GM18502 (cell line): Measurements from ENCODE around the gene CTCFL.

ENCODE experiments used
- ATAC-seq: cut with Tn5 transposase; IDR thresholded peaks from one replicate; pipeline ENCODE4 v1.9.1; 2021; ENCODE audit warnings: mild to moderate bottlenecking; ENCODE audit not compliant: unreplicated experiment, poor library complexity

Gene CTCFL

GRCh38 chr20:57470666-57471495, 54.1 kb downstream of the CTCFL start:
- ATAC-seq: no peak

GRCh38 chr20:57470212-57470522, 54.8 kb downstream of the CTCFL start:
- no peak for ATAC-seq

- ATAC-seq: no peak
Measured at GRCh38 chr20:57469418-57470211, 55.3 kb downstream of the CTCFL start.

DNA sequence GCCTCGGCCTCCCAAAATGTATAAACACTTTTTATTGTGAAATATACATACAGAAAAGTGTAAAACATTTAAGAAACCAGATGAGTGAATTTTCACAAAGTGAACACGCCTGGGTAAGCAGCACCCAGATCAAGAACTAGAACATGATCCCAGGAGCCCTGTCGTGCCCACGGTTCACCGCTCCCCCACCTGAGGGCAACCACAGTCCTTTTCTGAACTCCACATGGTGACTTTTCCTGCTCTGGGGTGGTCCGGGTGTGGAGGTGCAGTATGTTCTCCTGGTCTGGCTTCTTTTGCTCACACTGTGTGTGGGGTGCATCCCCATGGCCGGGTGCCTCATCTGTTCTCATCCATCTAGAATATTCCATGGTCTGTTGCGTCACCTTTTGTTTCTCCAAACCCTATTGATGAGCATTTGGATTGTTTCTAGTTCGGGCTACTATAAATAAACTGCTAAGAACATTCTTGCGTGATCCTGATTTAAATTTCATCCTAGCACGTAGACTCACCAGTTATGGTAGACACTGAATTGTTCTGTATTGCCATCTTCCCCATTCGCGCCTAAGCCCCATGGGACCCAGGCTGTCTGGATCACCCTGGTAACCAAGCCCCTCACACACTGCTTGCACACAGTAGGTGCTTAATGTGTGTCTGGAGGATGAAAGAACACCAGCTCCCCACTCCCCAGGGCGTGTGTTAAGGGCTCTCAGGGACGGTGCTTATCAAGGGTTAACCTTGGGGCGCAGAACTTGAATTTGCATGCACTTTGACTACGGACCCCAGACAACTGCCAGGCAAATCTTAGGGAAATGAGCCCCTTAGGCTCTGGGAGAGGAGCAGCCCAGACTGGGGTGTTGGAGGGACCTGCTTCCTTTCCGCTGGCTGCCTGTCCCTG, 56.2 kb downstream of the CTCFL start:
- no peak for ATAC-seq

DNA sequence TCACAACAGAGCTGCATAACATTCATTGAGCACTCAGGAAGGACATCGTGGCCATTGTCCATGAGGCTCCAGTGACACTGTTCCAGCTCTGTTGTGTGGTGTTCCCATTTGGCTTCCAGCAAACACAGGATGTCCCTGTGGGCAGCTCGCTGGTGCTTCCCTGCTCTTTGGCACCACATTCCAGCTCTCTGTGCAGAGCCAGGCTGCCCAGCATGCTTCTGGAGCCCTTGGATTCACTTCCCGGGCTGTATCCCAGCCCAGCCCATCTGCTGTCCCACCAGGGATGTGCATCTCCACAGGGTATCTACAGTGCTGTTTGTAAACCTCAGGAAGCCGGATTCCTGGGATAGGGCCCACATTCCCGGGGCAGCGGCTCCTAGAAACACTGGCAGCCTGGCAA, 57.2 kb downstream of the CTCFL start:
- no peak for ATAC-seq

DNA sequence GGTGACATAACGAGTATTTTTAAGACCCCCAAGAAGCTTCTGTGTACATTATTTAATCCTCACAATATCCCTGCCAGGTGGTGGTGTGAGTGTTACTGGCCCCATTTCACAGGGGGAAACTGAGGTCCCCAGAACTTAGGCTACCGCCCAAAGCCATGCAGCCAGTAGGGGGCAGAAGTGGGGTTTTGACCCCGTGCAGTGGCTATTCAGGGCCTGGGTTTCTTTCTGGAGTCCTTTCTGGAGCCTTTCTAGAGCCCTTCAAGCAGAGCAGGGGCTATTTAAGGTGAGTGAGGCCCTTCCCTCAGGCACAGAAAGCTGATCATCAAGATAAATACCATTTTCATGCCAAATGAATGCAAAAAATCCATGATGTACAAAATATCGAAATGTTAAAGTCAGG, 59.0 kb downstream of the CTCFL start:
- ATAC-seq: no peak

DNA sequence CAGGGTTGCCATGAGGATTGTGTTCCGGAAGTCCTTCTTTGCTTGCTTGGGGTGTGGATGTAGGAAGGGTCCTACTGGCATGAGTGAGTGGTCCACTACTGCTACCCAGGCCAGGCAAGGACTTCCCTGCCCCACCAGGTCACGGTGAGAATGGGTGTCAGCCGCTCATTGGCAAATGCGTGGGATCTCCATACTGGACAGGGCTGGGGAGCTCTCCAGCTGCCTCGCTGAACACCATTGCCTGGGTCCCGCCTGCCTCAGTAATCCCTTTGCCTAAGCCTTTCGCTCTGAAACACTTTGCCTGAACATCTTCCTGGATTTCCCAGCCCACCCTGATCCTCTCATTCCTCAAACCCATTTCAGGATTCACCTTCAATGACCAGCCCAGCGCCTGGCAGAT, 59.5 kb downstream of the CTCFL start:
- no peak for ATAC-seq

DNA sequence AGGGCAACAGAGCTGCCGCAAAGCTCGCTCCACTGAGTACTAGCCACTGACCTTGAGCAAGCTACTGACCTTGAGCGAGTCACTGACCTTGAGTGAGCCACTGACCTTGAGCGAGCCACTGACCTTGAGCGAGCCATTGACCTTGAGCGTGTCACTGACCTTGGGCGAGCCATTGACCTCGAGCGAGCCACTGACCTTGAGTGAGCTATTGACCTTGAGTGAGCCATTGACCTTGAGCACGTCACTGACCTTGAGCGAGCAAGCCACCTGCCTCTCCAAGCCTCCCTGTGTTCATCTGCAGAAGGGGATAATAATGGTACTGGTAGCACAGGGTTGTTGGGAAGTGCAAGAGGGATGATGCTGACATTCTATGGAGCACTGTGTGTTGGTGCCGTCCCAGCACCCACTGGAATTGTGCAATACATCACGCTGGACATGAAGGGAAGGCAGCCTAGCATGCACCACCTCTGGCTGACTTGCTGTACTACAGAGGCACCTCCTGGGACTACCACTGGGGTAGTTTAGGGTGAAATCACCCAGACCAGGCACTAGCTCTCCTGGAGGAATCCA, 60.2 kb downstream of the CTCFL start:
- no peak for ATAC-seq

- no peak for ATAC-seq
Measured at GRCh38 chr20:57462781-57463180, 62.2 kb downstream of the CTCFL start.

DNA sequence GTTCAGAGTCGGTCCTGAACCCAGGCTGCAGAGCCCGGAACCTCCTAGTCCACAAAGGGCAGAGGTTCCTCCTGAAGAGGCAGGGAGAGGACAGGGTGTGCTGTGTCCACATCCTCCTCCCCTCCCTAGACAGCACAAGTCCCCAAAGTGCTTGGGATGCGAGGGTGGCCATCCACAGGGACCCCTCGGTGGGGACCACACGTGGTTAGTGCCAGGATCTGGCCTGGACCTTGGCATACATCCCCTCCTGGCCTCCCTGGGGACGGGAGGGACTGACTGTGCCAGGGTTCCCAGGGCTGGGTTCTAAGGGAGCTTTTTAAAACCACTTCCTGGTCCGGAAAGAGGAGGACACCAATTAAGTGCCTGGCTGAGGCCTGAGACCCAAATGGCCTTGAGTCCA, 63.2 kb downstream of the CTCFL start:
- ATAC-seq: no peak

DNA sequence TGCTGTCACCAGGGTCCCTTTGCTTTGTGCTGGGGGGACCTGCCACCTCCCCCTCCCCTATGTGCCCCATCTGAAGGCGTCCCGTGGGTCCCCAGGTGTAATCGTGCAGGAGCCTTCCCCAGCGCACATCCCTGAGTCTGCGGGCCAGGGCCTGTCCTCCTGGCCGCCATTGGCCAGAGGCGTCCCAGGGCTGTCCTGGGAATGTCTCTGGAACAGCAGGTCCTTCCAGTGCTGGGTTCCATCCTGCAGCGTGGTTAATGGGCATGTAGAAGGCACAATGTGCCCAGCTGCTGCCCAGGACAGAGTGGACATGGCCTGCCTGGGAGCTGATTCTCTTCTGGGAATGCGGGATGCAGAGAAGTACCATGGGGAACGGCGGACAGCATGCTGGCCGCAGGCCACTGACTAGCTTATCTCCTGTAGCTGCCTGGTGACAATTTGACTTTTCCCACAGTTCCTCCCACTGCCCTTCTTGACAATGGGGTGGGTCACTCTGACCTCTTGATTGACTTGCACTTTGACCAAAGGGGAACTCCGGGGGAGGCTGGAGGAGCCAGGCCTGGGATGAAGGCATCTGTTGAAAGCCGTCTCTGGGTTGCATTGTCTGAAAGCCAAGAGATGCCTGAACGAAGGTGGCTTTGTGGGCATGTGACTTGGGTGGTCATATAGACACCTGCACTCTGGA, 64.0 kb downstream of the CTCFL start:
- no peak for ATAC-seq

- ATAC-seq: no peak
Measured at GRCh38 chr20:57459897-57460296, 65.0 kb downstream of the CTCFL start.

- ATAC-seq: no peak
Measured at GRCh38 chr20:57459278-57459677, 65.7 kb downstream of the CTCFL start.

- no peak for ATAC-seq
Measured at GRCh38 chr20:57458400-57459160, 66.4 kb downstream of the CTCFL start.

DNA sequence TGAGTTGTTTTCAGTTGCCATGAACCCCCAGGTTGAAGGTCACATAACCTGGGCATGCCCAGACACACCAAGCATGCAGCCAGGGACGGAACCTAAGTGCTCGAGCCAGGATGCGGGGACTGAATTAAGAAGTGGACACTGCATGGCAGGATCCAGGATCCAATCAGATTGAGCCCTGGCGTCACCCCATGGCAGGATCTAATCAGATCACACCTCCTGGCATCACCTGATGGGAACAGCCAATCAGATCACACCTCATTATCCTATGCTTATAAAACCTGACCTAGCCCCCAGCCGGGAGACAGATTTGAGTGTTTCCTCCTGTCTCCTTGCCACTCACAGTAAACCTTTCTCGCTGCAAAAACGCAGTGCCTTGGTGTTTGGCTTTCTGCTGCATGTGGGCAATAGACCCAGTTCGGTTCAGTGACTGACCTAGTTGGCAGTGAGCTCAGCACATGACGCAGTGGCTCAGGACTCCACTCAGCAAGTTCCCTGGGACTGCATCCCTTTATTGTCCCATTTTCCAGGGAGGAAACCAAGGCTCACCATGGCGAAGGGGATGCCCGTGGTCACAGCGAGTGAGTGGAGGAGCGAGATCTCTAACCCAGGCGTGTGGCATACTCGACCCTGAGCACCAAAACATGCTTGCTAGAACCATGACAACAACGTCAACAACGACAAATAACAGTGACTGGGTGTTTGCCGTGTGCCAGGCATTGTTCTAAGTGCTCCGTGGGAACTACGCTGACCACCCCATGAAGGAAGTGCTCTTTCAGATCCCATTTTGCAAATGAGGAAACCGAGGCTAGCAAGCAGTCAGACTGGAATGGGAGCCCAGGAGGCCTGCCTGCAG, 67.5 kb downstream of the CTCFL start:
- no peak for ATAC-seq

- ATAC-seq: no peak
Measured at GRCh38 chr20:57456116-57456515, 68.8 kb downstream of the CTCFL start.

GRCh38 chr20:57455386-57455785, 69.6 kb downstream of the CTCFL start:
- ATAC-seq: no peak
